HG02759 (cell line): ENCODE results near the gene MALSU1.

ENCODE experiments used
- ATAC-seq: cut with Tn5 transposase; IDR thresholded peaks from one replicate; pipeline ENCODE4 v1.9.1; 2021; ENCODE audit warnings: mild to moderate bottlenecking, moderate library complexity; ENCODE audit not compliant: unreplicated experiment

The MALSU1 gene

GRCh38 chr7:23357190-23358093, 58.3 kb downstream of the MALSU1 start:
- ATAC-seq: no peak

DNA sequence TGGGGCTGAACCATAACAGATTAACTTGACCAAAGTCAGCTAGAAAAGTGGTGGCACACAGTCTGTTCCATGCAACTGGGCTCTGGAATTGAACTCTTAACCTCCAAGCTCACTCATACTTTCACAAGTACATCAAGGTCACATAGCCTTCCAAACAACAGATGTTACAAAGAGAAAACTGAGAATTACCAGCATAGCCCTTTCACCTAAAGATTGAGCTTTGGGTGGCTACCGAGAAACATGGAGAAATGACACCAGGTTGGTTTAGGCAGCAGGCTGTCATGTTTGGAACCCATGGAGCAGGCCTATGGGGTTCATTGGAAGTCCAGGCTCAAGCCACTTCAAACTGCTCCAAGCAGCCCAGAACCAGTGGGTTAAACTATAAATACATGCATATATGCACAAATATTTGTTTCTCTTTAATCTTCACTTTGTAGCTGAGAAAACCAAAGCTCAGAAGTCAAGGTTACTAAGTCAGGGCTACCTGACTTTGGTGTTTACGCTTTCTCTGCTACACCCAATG, 59.1 kb downstream of the MALSU1 start:
- ATAC-seq: no peak
